ENCODE data around the gene OTOGL.
A peak's percentile ranks its signal among the peaks of the same experiment; 100 is the strongest.

The OTOGL gene

DNA sequence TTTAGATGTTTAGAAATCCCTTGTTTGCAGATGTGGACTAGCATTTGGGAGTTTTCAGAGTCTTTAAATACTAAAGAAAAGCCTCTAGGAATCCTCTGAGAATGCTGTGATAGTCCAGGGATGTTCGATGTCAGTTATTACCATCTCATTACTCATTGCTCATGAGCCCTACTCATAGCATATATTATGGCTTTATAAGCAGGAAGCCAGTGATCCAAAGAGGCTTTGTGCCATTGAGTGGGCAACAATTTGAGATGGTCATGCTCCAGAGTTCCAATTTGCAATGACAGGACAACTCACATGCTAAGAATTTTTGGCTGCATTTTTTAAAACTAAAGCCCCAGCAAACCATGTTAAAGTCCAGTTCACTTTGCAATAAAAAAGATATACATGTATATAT lies 163.0 kb downstream of the OTOGL start:
- TF ChIP-seq ZFX (IDR thresholded peaks at IDR 0.05; ENCODE audit: borderline replicate concordance) (no peak), CTCF (IDR thresholded peaks at IDR 0.05) (no peak)
- no peak overlapping the region for H3K27ac ChIP-seq

- TF ChIP-seq ZFX (IDR thresholded peaks at IDR 0.05; ENCODE audit: borderline replicate concordance): no peak
- TF ChIP-seq CTCF (IDR thresholded peaks at IDR 0.05): no peak
- no peak overlapping the region for H3K27ac ChIP-seq
Measured at GRCh38 chr12:80262771-80263170, 163.4 kb downstream of the OTOGL start.

DNA sequence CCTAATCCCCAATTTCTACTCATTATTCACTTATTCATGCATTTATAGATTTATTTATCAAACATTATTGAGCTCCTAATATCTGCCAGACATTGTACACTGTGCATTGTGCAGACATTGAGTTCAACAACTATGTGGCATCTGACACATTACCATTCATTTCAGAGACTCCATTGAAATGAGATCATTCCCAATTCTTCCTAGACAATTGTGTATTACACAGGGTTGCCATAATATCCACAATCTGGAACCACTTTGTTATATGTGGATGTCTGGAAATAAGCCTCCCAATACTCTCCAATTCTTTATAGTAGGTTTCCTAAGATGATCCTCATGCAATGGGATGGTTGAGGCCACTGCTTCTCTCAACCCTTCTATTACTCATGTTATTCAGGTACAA lies 165.0 kb downstream of the OTOGL start:
- TF ChIP-seq ZFX (IDR thresholded peaks at IDR 0.05; ENCODE audit: borderline replicate concordance) (no peak), CTCF (IDR thresholded peaks at IDR 0.05) (no peak)
- no peak overlapping the region for H3K27ac ChIP-seq

DNA sequence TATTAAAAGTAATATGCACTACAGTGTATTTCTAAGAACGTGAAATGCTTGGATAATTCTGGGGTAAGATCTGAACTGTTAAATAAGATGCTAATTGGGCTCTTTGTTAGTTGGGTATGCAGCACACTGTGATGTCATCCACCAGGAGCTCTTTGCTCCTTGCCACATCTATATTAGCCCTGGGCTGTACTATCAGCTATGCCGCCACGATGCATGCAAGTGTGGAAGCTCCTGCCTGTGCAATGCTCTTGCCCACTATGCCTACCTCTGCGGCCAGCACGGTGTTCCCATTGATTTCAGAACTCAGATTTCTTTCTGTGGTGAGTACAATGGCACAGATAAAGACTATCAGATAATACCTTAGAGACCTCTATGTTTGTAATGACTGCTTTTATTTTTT lies 165.6 kb downstream of the OTOGL start:
- TF ChIP-seq ZFX (IDR thresholded peaks at IDR 0.05; ENCODE audit: borderline replicate concordance): no peak
- no peak for TF ChIP-seq CTCF (IDR thresholded peaks at IDR 0.05)
- H3K27ac ChIP-seq: no peak overlapping the region

GRCh38 chr12:80268924-80269749 lies 169.8 kb downstream of the OTOGL start:
- TF ChIP-seq CTCF (IDR thresholded peaks at IDR 0.05) (no peak), ZFX (IDR thresholded peaks at IDR 0.05; ENCODE audit: borderline replicate concordance) (no peak)
- no peak overlapping the region for H3K27ac ChIP-seq

DNA sequence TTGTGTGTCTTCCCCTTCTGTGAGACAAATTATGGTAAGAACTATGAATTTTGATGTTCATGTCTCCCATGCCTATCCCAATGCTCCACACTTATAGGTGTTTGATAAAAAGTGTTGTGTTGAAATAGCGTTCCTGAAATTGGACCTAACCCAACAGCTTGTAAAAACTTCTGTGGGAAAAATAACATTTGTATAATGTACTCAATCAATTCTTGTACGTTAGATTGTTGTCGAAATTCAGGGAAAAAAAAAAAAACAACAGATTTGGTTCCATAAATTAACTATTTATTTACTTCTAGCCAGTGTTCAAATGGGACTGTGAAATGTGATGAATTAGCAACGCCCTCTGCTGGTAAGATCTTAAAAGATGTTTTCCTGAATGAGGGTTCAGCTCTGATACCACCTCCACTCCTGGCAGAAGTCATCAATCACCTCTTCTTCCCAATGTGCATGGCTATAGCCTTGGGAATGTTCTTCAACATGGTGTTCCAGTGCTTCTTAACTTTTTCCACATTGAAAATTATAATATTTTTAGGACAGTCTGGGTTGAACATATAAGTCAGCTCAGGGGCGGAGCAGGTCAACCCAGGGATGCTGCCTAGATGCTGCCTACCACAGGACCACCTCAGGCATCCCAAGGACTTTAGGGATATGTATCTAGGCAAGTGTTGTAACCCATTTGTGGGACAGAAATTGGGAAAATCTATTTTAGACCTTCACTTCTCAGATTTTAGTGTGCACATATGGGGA lies 170.6 kb downstream of the OTOGL start:
- H3K27ac ChIP-seq: no peak overlapping the region
- TF ChIP-seq CTCF (IDR thresholded peaks at IDR 0.05) (peak; percentile 94), ZFX (IDR thresholded peaks at IDR 0.05; ENCODE audit: borderline replicate concordance) (no peak)

DNA sequence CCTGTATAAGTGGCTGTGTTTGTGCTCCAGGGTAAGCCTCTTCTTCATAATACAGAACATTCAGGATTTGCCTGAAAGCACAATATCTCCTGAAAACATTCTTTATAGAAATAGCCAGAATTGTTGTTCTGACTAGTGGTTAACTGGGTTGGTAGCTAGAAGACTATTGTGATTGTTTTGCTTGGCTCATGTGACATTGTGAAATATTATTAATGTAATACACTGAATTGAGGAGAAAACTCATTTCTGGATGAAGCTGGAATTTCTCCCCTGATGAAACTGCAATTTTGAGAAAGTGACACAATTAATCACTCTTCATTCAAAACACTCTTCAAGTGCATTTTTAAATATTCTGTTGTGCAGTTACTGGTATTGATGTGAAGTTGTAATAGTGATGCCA lies 172.4 kb downstream of the OTOGL start:
- no peak for TF ChIP-seq CTCF (IDR thresholded peaks at IDR 0.05)
- TF ChIP-seq ZFX (IDR thresholded peaks at IDR 0.05; ENCODE audit: borderline replicate concordance): no peak
- H3K27ac ChIP-seq: no peak overlapping the region
